ENCODE data around the gene HYAL3.
A peak's percentile ranks its signal among the peaks of the same experiment; 100 is the strongest.
"Not testable (repeated sequence)": the region's sequence is repeated elsewhere in the genome, so short reads cannot be mapped to it uniquely, and the experiment has no call there.

Gene HYAL3

GRCh38 chr3:50272911-50273688 is 26.1 kb downstream of the HYAL3 start:
- Histone ChIP-seq H3K36me3 (ENCODE audit: control insufficient read depth, insufficient read depth, low read length) (no peaks in the 10 kb centered on the region), H3K4me3 (ENCODE audit: low read depth, low read length) (peak overlapping the region; percentile 43), H3K9ac (ENCODE audit: low read length) (no peak overlapping the region), H3K27me3 (ENCODE audit: control insufficient read depth, insufficient read depth, low read length) (peaks cover 45% of the 10 kb centered on the region), H3K9me3 (ENCODE audit: control insufficient read depth, insufficient read depth, low read depth, low read length) (no peaks in the 10 kb centered on the region), H3K4me1 (ENCODE audit: control insufficient read depth, insufficient read depth, low read length) (peaks cover 50% of the 10 kb centered on the region), H3K27ac (ENCODE audit: low read depth, low read length) (no peak overlapping the region)

- not testable (repeated sequence) for H3K27ac ChIP-seq (ENCODE audit: low read depth, low read length)
These were observed 26.7 kb downstream of the HYAL3 start for GRCh38 chr3:50272538-50272910.

GRCh38 chr3:50271314-50271936 is 27.8 kb downstream of the HYAL3 start:
- Histone ChIP-seq H3K4me3 (ENCODE audit: low read depth, low read length) (no peak overlapping the region), H3K4me1 (ENCODE audit: control insufficient read depth, insufficient read depth, low read length) (peaks cover 67% of the 10 kb centered on the region), H3K36me3 (ENCODE audit: control insufficient read depth, insufficient read depth, low read length) (no peaks in the 10 kb centered on the region), H3K27ac (ENCODE audit: low read depth, low read length) (no peak overlapping the region), H3K27me3 (ENCODE audit: control insufficient read depth, insufficient read depth, low read length) (peaks cover 35% of the 10 kb centered on the region), H3K9ac (ENCODE audit: low read length) (no peak overlapping the region), H3K9me3 (ENCODE audit: control insufficient read depth, insufficient read depth, low read depth, low read length) (no peaks in the 10 kb centered on the region)

More at GRCh38 chr3:50272538-50272910, 26.7 kb downstream of the HYAL3 start:
- H3K9me3 ChIP-seq (ENCODE audit: control insufficient read depth, insufficient read depth, low read depth, low read length); H3K9ac ChIP-seq (ENCODE audit: low read length); H3K4me3 ChIP-seq (ENCODE audit: low read depth, low read length); H3K36me3 ChIP-seq (ENCODE audit: control insufficient read depth, insufficient read depth, low read length): not testable (repeated sequence)
- peaks cover 42% of the 10 kb centered on the region for H3K27me3 ChIP-seq (ENCODE audit: control insufficient read depth, insufficient read depth, low read length)
- H3K4me1 ChIP-seq (ENCODE audit: control insufficient read depth, insufficient read depth, low read length): peaks cover 56% of the 10 kb centered on the region

- Histone ChIP-seq H3K27me3 (ENCODE audit: control insufficient read depth, insufficient read depth, low read length) (peaks cover 27% of the 10 kb centered on the region), H3K36me3 (ENCODE audit: control insufficient read depth, insufficient read depth, low read length) (no peaks in the 10 kb centered on the region), H3K9ac (ENCODE audit: low read length) (no peak overlapping the region), H3K27ac (ENCODE audit: low read depth, low read length) (no peak overlapping the region), H3K4me1 (ENCODE audit: control insufficient read depth, insufficient read depth, low read length) (peaks cover 74% of the 10 kb centered on the region), H3K4me3 (ENCODE audit: low read depth, low read length) (no peak overlapping the region), H3K9me3 (ENCODE audit: control insufficient read depth, insufficient read depth, low read depth, low read length) (no peaks in the 10 kb centered on the region)
These were observed 28.6 kb downstream of the HYAL3 start for GRCh38 chr3:50270422-50271224.

- Histone ChIP-seq H3K36me3 (ENCODE audit: control insufficient read depth, insufficient read depth, low read length) (no peaks in the 10 kb centered on the region), H3K4me3 (ENCODE audit: low read depth, low read length) (no peak overlapping the region), H3K4me1 (ENCODE audit: control insufficient read depth, insufficient read depth, low read length) (peaks cover 74% of the 10 kb centered on the region), H3K9me3 (ENCODE audit: control insufficient read depth, insufficient read depth, low read depth, low read length) (no peaks in the 10 kb centered on the region), H3K27me3 (ENCODE audit: control insufficient read depth, insufficient read depth, low read length) (peaks cover 21% of the 10 kb centered on the region), H3K27ac (ENCODE audit: low read depth, low read length) (no peak overlapping the region), H3K9ac (ENCODE audit: low read length) (no peak overlapping the region)
These were observed 29.2 kb downstream of the HYAL3 start for GRCh38 chr3:50269977-50270413.

- peaks cover 16% of the 10 kb centered on the region for H3K27me3 ChIP-seq (ENCODE audit: control insufficient read depth, insufficient read depth, low read length)
- H3K27ac ChIP-seq (ENCODE audit: low read depth, low read length): no peak overlapping the region
- peak overlapping the region; percentile 2; the same call in 1 of the 2 replicates for H3K4me3 ChIP-seq (ENCODE audit: low read depth, low read length)
- H3K9me3 ChIP-seq (ENCODE audit: control insufficient read depth, insufficient read depth, low read depth, low read length): no peaks in the 10 kb centered on the region
- peaks cover 72% of the 10 kb centered on the region for H3K4me1 ChIP-seq (ENCODE audit: control insufficient read depth, insufficient read depth, low read length)
- peak overlapping the region; percentile 2 for H3K9ac ChIP-seq (ENCODE audit: low read length)
- H3K36me3 ChIP-seq (ENCODE audit: control insufficient read depth, insufficient read depth, low read length): no peaks in the 10 kb centered on the region
These were observed 29.7 kb downstream of the HYAL3 start for GRCh38 chr3:50269460-50269859.

- H3K4me3 ChIP-seq (ENCODE audit: low read depth, low read length): peak within 1 kb of the TSS; percentile 42; the same call in 1 of the 2 replicates
- peaks cover 10% of the 10 kb centered on the region for H3K27me3 ChIP-seq (ENCODE audit: control insufficient read depth, insufficient read depth, low read length)
These were observed 30.3 kb downstream of the HYAL3 start, which contains the start of gene SEMA3B for GRCh38 chr3:50268703-50269451. Gene SEMA3B, plus strand, starts transcription at chr3:50269147. Its CDS starts 94 bp downstream, at chr3:50269241.

GRCh38 chr3:50268276-50268675 is 30.9 kb downstream of the HYAL3 start:
- Histone ChIP-seq H3K27me3 (ENCODE audit: control insufficient read depth, insufficient read depth, low read length) (peaks cover 4% of the 10 kb centered on the region), H3K4me1 (ENCODE audit: control insufficient read depth, insufficient read depth, low read length) (peaks cover 77% of the 10 kb centered on the region), H3K27ac (ENCODE audit: low read depth, low read length) (no peak overlapping the region), H3K9me3 (ENCODE audit: control insufficient read depth, insufficient read depth, low read depth, low read length) (no peaks in the 10 kb centered on the region), H3K36me3 (ENCODE audit: control insufficient read depth, insufficient read depth, low read length) (no peaks in the 10 kb centered on the region), H3K9ac (ENCODE audit: low read length) (no peak overlapping the region), H3K4me3 (ENCODE audit: low read depth, low read length) (no peak overlapping the region)

More at GRCh38 chr3:50268703-50269451, 30.3 kb downstream of the HYAL3 start, which contains the start of gene SEMA3B:
- H3K9me3 ChIP-seq (ENCODE audit: control insufficient read depth, insufficient read depth, low read depth, low read length): no peaks in the 10 kb centered on the region
- peak within 1 kb of the TSS; percentile 2 for H3K9ac ChIP-seq (ENCODE audit: low read length)
- H3K4me1 ChIP-seq (ENCODE audit: control insufficient read depth, insufficient read depth, low read length): peaks cover 74% of the 10 kb centered on the region
- H3K36me3 ChIP-seq (ENCODE audit: control insufficient read depth, insufficient read depth, low read length): no peaks in the 10 kb centered on the region
- H3K27ac ChIP-seq (ENCODE audit: low read depth, low read length): no peak within 1 kb of the TSS

- no peaks in the 10 kb centered on the region for H3K27me3 ChIP-seq (ENCODE audit: control insufficient read depth, insufficient read depth, low read length)
- no peaks in the 10 kb centered on the region for H3K36me3 ChIP-seq (ENCODE audit: control insufficient read depth, insufficient read depth, low read length)
- H3K9ac ChIP-seq (ENCODE audit: low read length): peak overlapping the region; percentile 27
- H3K4me3 ChIP-seq (ENCODE audit: low read depth, low read length): peak overlapping the region; percentile 42
- peaks cover 74% of the 10 kb centered on the region for H3K4me1 ChIP-seq (ENCODE audit: control insufficient read depth, insufficient read depth, low read length)
- no peaks in the 10 kb centered on the region for H3K9me3 ChIP-seq (ENCODE audit: control insufficient read depth, insufficient read depth, low read depth, low read length)
- H3K27ac ChIP-seq (ENCODE audit: low read depth, low read length): no peak overlapping the region
These were observed 31.8 kb downstream of the HYAL3 start for GRCh38 chr3:50267280-50267913.

- Histone ChIP-seq H3K9ac (ENCODE audit: low read length) (no peak overlapping the region), H3K27me3 (ENCODE audit: control insufficient read depth, insufficient read depth, low read length) (no peaks in the 10 kb centered on the region), H3K27ac (ENCODE audit: low read depth, low read length) (no peak overlapping the region), H3K4me1 (ENCODE audit: control insufficient read depth, insufficient read depth, low read length) (peaks cover 73% of the 10 kb centered on the region), H3K4me3 (ENCODE audit: low read depth, low read length) (peak overlapping the region; percentile 42), H3K36me3 (ENCODE audit: control insufficient read depth, insufficient read depth, low read length) (no peaks in the 10 kb centered on the region), H3K9me3 (ENCODE audit: control insufficient read depth, insufficient read depth, low read depth, low read length) (no peaks in the 10 kb centered on the region)
These were observed 32.4 kb downstream of the HYAL3 start for GRCh38 chr3:50266836-50267235.
